GM19035 (cell line): ENCODE measurements around the gene STK39.
A peak's percentile ranks its signal among the peaks of the same experiment; 100 is the strongest.
"Not testable (repeated sequence)": the region's sequence is repeated elsewhere in the genome, so short reads cannot be mapped to it uniquely, and the experiment has no call there.

Experiments used
- ATAC-seq: cut with Tn5 transposase; IDR thresholded peaks from one replicate; pipeline ENCODE4 v1.9.1; 2021; ENCODE audit not compliant: unreplicated experiment

Gene STK39

GRCh38 chr2:168143813-168144212 is 103.6 kb downstream of the STK39 start:
- no peak for ATAC-seq

GRCh38 chr2:168140892-168141291 is 106.5 kb downstream of the STK39 start:
- no peak for ATAC-seq

- ATAC-seq: no peak
Measured at GRCh38 chr2:168139852-168140251, 107.5 kb downstream of the STK39 start.

GRCh38 chr2:168138901-168139300 is 108.5 kb downstream of the STK39 start:
- no peak for ATAC-seq

GRCh38 chr2:168138374-168138773 is 109.0 kb downstream of the STK39 start:
- ATAC-seq: no peak

GRCh38 chr2:168137510-168138180 is 109.8 kb downstream of the STK39 start:
- no peak for ATAC-seq

GRCh38 chr2:168136392-168136977 is 110.9 kb downstream of the STK39 start:
- ATAC-seq: peak; percentile 75

GRCh38 chr2:168135630-168136029 is 111.8 kb downstream of the STK39 start:
- no peak for ATAC-seq

GRCh38 chr2:168135121-168135520 is 112.3 kb downstream of the STK39 start:
- ATAC-seq: no peak

- ATAC-seq: no peak
Measured at GRCh38 chr2:168134485-168134884, 112.9 kb downstream of the STK39 start.

GRCh38 chr2:168132389-168132788 is 115.0 kb downstream of the STK39 start:
- no peak for ATAC-seq

- no peak for ATAC-seq
Measured at GRCh38 chr2:168130346-168130745, 117.0 kb downstream of the STK39 start.

GRCh38 chr2:168127371-168127770 is 120.0 kb downstream of the STK39 start:
- ATAC-seq: no peak

- not testable (repeated sequence) for ATAC-seq
Measured at GRCh38 chr2:168122210-168122609, 125.2 kb downstream of the STK39 start.

- ATAC-seq: no peak
Measured at GRCh38 chr2:168120730-168121129, 126.7 kb downstream of the STK39 start.

- ATAC-seq: no peak
Measured at GRCh38 chr2:168120310-168120709, 127.1 kb downstream of the STK39 start.

- peak; percentile 51 for ATAC-seq
Measured at GRCh38 chr2:168119515-168120141, 127.8 kb downstream of the STK39 start.

- ATAC-seq: peak; percentile 71
Measured at GRCh38 chr2:168118733-168119514, 128.5 kb downstream of the STK39 start.

- no peak for ATAC-seq
Measured at GRCh38 chr2:168116448-168116847, 130.9 kb downstream of the STK39 start.

- no peak for ATAC-seq
Measured at GRCh38 chr2:168114619-168115018, 132.8 kb downstream of the STK39 start.

GRCh38 chr2:168114040-168114439 is 133.4 kb downstream of the STK39 start:
- ATAC-seq: no peak

- no peak for ATAC-seq
Measured at GRCh38 chr2:168107322-168107721, 140.1 kb downstream of the STK39 start.
